Mesothelial cell of epicardium (in vitro differentiated cells): Measurements from ENCODE around the gene TRPC1. TPM values are rescaled to one million over a fixed set of nuclear protein-coding genes. Genes with fewer than 3 reads are reported as not detected.

ENCODE experiments used
- DNase-seq, 2 experiments: peaks; one replicate each; pipeline ENCODE4 v3.0.0; 2021; ENCODE audit warnings: low spot score in 2 of 2; ENCODE audit not compliant: unreplicated experiment in 2 of 2
- H3K27ac Mint-ChIP-seq: 2 replicates; pipeline ENCODE4 v1.8.0; 2021; ENCODE audit warnings: mixed read lengths
- H3K27me3 Mint-ChIP-seq: 2 replicates; pipeline ENCODE4 v1.8.0; 2021; ENCODE audit warnings: low read depth, mixed read lengths
- H3K36me3 Mint-ChIP-seq: 2 replicates; pipeline ENCODE4 v1.8.0; 2021; ENCODE audit warnings: mixed read lengths
- H3K4me1 Mint-ChIP-seq: 2 replicates; pipeline ENCODE4 v1.8.0; 2021; ENCODE audit warnings: mixed read lengths
- H3K4me3 Mint-ChIP-seq: 2 replicates; pipeline ENCODE4 v1.8.0; 2021; ENCODE audit warnings: mild to moderate bottlenecking, moderate library complexity, mixed read lengths
- H3K9me3 Mint-ChIP-seq: 2 replicates; pipeline ENCODE4 v1.8.0; 2021; ENCODE audit warnings: mixed read lengths
- CTCF ChIP-seq: fragments of 200-600 bp; sonication (generic); IDR thresholded peaks from one replicate; pipeline ENCODE4 v1.5.0; 2021; ENCODE audit warnings: antibody characterized with exemption; ENCODE audit not compliant: unreplicated experiment
- total RNA-seq: library from RNA; stranded (reverse); gene quantifications from 3 replicates; pipeline ENCODE4 v1.2.1, GENCODE V29; 2021

The TRPC1 gene
- total RNA-seq, 1 donor from 2014 or later: 15.7 TPM

GRCh38 chr3:142716102-142716501, 7.7 kb upstream of the TRPC1 start:
- Mint-ChIP-seq H3K27ac (no peak overlapping the region), H3K36me3 (no peaks in the 10 kb centered on the region), H3K9me3 (peaks cover 12% of the 10 kb centered on the region), H3K4me3 (no peak overlapping the region), H3K27me3 (no peaks in the 10 kb centered on the region), H3K4me1 (no peaks in the 10 kb centered on the region)
- DNase-seq: no peak
- TF ChIP-seq CTCF: no peak

DNA sequence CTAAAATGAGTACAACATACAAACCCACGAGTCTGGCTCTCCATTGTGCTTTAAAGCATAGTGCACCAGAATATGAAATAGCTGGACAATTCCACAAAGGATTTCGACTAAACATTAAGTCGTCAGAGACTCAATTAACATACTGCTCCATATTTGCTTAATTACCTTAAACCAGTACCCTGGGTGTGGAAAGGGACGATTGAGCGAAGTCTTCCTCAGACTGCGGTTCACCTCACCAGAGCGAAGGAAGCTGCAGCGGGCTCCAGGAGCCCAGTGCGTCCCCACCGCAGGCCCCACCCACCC, 218 bp upstream of the TRPC1 start:
- Mint-ChIP-seq H3K27ac (peak overlapping the region; percentile 14), H3K4me1 (peaks cover 14% of the 10 kb centered on the region), H3K27me3 (no peaks in the 10 kb centered on the region), H3K36me3 (peaks cover 2% of the 10 kb centered on the region), H3K9me3 (peaks cover 22% of the 10 kb centered on the region), H3K4me3 (peak overlapping the region; percentile 79)
- TF ChIP-seq CTCF: no peak
- DNase-seq: no peak

- peak; percentile 21 to 54 for DNase-seq
- peaks cover 14% of the 10 kb centered on the region for H3K9me3 Mint-ChIP-seq
- H3K27me3 Mint-ChIP-seq: no peaks in the 10 kb centered on the region
- no peak for TF ChIP-seq CTCF
- H3K27ac Mint-ChIP-seq: peak overlapping the region; percentile 94
- H3K36me3 Mint-ChIP-seq: peaks cover 2% of the 10 kb centered on the region
- peak overlapping the region; percentile 95 for H3K4me3 Mint-ChIP-seq
- H3K4me1 Mint-ChIP-seq: peaks cover 14% of the 10 kb centered on the region
These were observed 985 bp downstream of the TRPC1 start for GRCh38 chr3:142724682-142725356.

- H3K36me3 Mint-ChIP-seq: peaks cover 2% of the 10 kb centered on the region
- peaks cover 11% of the 10 kb centered on the region for H3K9me3 Mint-ChIP-seq
- H3K4me3 Mint-ChIP-seq: peak overlapping the region; percentile 95
- H3K27ac Mint-ChIP-seq: peak overlapping the region; percentile 94
- no peak for TF ChIP-seq CTCF
- no peaks in the 10 kb centered on the region for H3K27me3 Mint-ChIP-seq
- DNase-seq: no peak
- peaks cover 14% of the 10 kb centered on the region for H3K4me1 Mint-ChIP-seq
These were observed 1.5 kb downstream of the TRPC1 start for GRCh38 chr3:142725357-142725739.

GRCh38 chr3:142726017-142726416, 2.2 kb downstream of the TRPC1 start:
- H3K9me3 Mint-ChIP-seq: peaks cover 10% of the 10 kb centered on the region
- H3K36me3 Mint-ChIP-seq: peaks cover 2% of the 10 kb centered on the region
- no peak for DNase-seq
- no peak overlapping the region for H3K27ac Mint-ChIP-seq
- no peak overlapping the region for H3K4me3 Mint-ChIP-seq
- H3K4me1 Mint-ChIP-seq: peaks cover 14% of the 10 kb centered on the region
- TF ChIP-seq CTCF: no peak
- H3K27me3 Mint-ChIP-seq: no peaks in the 10 kb centered on the region

GRCh38 chr3:142732066-142732465, 8.2 kb downstream of the TRPC1 start:
- no peak for DNase-seq
- H3K4me1 Mint-ChIP-seq: no peaks in the 10 kb centered on the region
- no peaks in the 10 kb centered on the region for H3K27me3 Mint-ChIP-seq
- no peak overlapping the region for H3K27ac Mint-ChIP-seq
- TF ChIP-seq CTCF: no peak
- H3K36me3 Mint-ChIP-seq: no peaks in the 10 kb centered on the region
- no peak overlapping the region for H3K4me3 Mint-ChIP-seq
- H3K9me3 Mint-ChIP-seq: no peaks in the 10 kb centered on the region
